B cell (primary cell): ENCODE data around the gene SIPA1L3. TPM values are rescaled to one million over a fixed set of nuclear protein-coding genes. Genes with fewer than 3 reads are reported as not detected.

Experiments
- ATAC-seq: fragments of 200-7000 bp; cut with Tn5 transposase; one replicate; pipeline ENCODE4 v1.10.0; 2021; ENCODE audit warnings: low read depth, mild to moderate bottlenecking, moderate number of reproducible peaks, moderate library complexity
- CTCF ChIA-PET: fragments of 350-600 bp; sonication (Branson Sonifier 250); formaldehyde crosslinking; loops from one replicate; lab custom pipeline; 2021; ENCODE audit warnings: antibody characterized with exemption, inconsistent platforms; lab: Charles Lee
- POLR2A ChIA-PET: fragments of 350-600 bp; sonication (Branson Sonifier 250); formaldehyde crosslinking; loops from one replicate; lab custom pipeline; 2021; ENCODE audit warnings: antibody characterized with exemption; lab: Charles Lee
- DNase-seq: peaks from one replicate; pipeline ENCODE4 v3.0.0; 2013
- H2AFZ ChIP-seq: 2 replicates; pipeline ENCODE4 v1.6.1; 2012; ENCODE audit warnings: mild to moderate bottlenecking, low read depth, low read length; ENCODE audit not compliant: insufficient read depth, poor library complexity, severe bottlenecking
- H3K27ac ChIP-seq, 2 donors: 1 replicate in 1 of 2; 2 replicates in 1 of 2; pipeline ENCODE4 v1.5.1; 2012 to 2013; ENCODE audit warnings: low read length in 2 of 2, mild to moderate bottlenecking in 2 of 2, moderate library complexity in 1 of 2
- H3K27me3 ChIP-seq, 4 experiments: fragments of 200-600 bp in 1 of 4; sonication (generic) in 1 of 4; replicated peaks in 1 of 4; 1 replicate in 2 of 4; 2 replicates in 2 of 4; pipeline versions ENCODE4 v1.6.1 to v1.7.0; 2013 to 2016; ENCODE audit warnings: low read length in 3 of 4, mild to moderate bottlenecking in 2 of 4, mixed read lengths in 1 of 4, moderate library complexity in 1 of 4; ENCODE audit not compliant: insufficient read depth in 4 of 4, control insufficient read depth in 3 of 4; ENCODE audit errors: control extremely low read depth in 1 of 4
- H3K36me3 ChIP-seq, 2 experiments: replicated peaks in 1 of 2; 1 replicate in 1 of 2; 2 replicates in 1 of 2; pipeline versions ENCODE4 v1.6.1 to v1.7.1; 2013; ENCODE audit warnings: low read length in 1 of 2; ENCODE audit not compliant: insufficient read depth in 2 of 2, control insufficient read depth in 1 of 2; ENCODE audit errors: control extremely low read depth in 1 of 2, extremely low read depth in 1 of 2
- H3K4me1 ChIP-seq, 2 donors: fragments of 200-600 bp in 1 of 2; sonication (generic) in 1 of 2; 1 replicate in 1 of 2; 2 replicates in 1 of 2; pipeline versions ENCODE4 v1.5.1 to v1.6.1; 2013 to 2017; ENCODE audit warnings: low read length in 2 of 2; ENCODE audit not compliant: control insufficient read depth in 2 of 2, insufficient read depth in 2 of 2
- H3K4me2 ChIP-seq: replicated peaks from 2 replicates; pipeline ENCODE3; 2012; ENCODE audit warnings: mild to moderate bottlenecking, low read depth, low read length; ENCODE audit not compliant: poor library complexity, severe bottlenecking
- H3K4me3 ChIP-seq, 5 experiments: fragments of 200-600 bp in 1 of 5; sonication (generic) in 1 of 5; 1 replicate in 3 of 5; 2 replicates in 2 of 5; pipeline versions ENCODE4 v1.5.1 to v1.7.0; 2011 to 2016; ENCODE audit warnings: low read length in 4 of 5, mild to moderate bottlenecking in 4 of 5, low read depth in 2 of 5, control low read depth in 1 of 5, moderate library complexity in 1 of 5; ENCODE audit not compliant: insufficient read depth in 1 of 5; ENCODE audit errors: control extremely low read depth in 1 of 5, extremely low read depth in 1 of 5
- H3K79me2 ChIP-seq: fragments of 200-600 bp; sonication (generic); one replicate; pipeline ENCODE4 v1.6.0; 2016; ENCODE audit warnings: low read length; ENCODE audit not compliant: control insufficient read depth, insufficient read depth
- H3K9ac ChIP-seq: fragments of 200-600 bp; sonication (generic); 2 replicates; pipeline ENCODE4 v1.6.1; 2017; ENCODE audit warnings: mild to moderate bottlenecking, low read length, moderate library complexity
- H3K9me3 ChIP-seq, 3 donors: one replicate each; pipeline versions ENCODE4 v1.6.1 to v1.7.1; 2013; ENCODE audit warnings: low read length in 2 of 3; ENCODE audit not compliant: control insufficient read depth in 2 of 3, insufficient read depth in 1 of 3; ENCODE audit errors: control extremely low read depth in 1 of 3
- H4K20me1 ChIP-seq: 2 replicates; pipeline ENCODE4 v1.6.0; 2012; ENCODE audit warnings: mild to moderate bottlenecking, low read length; ENCODE audit not compliant: insufficient read depth, control insufficient read depth, poor library complexity, severe bottlenecking
- H3K27ac Mint-ChIP-seq: one replicate; pipeline ENCODE4 v1.8.0; 2021; ENCODE audit warnings: mixed read lengths
- H3K27me3 Mint-ChIP-seq: one replicate; pipeline ENCODE4 v1.8.0; 2021; ENCODE audit warnings: mixed read lengths
- H3K4me1 Mint-ChIP-seq: one replicate; pipeline ENCODE4 v1.8.0; 2021; ENCODE audit warnings: mixed read lengths
- H3K4me3 Mint-ChIP-seq: one replicate; pipeline ENCODE4 v1.8.0; 2021; ENCODE audit warnings: mixed read lengths
- H3K9me3 Mint-ChIP-seq: one replicate; pipeline ENCODE4 v1.8.0; 2022; ENCODE audit warnings: mixed read lengths; ENCODE audit not compliant: insufficient read depth
- EZH2 ChIP-seq: IDR thresholded peaks from 2 replicates; pipeline ENCODE4 v1.6.1; 2012; ENCODE audit warnings: borderline replicate concordance, low read depth, mild to moderate bottlenecking, moderate library complexity, low read length; ENCODE audit not compliant: insufficient read depth, poor library complexity, severe bottlenecking
- WGBS: methylation state at CpG from one replicate; pipeline ENCODE4 v1.1.5; 2013; ENCODE audit warnings: missing lambda C conversion rate; ENCODE audit not compliant: insufficient coverage; 5-methylcytosine and 5-hydroxymethylcytosine counted together
- intact Hi-C: fragments of 100-400 bp; cut with micrococcal nuclease; formaldehyde crosslinking; loops from one replicate; pipeline ENCODE4 v1.10.0; 2022
- polyA plus RNA-seq: library from polyadenylated mRNA; depleted of rRNA; stranded (reverse); fragments of >200 nt; gene quantifications from 2 replicates; pipeline ENCODE4 v1.2.3, GENCODE V29; 2012
- total RNA-seq, 2 donors: library from RNA; stranded (reverse); fragments of 120-200 nt in 1 of 2; gene quantifications; 1 replicate in 1 of 2; 2 replicates in 1 of 2; pipeline versions ENCODE4 v1.2.3 to v1.2.4, GENCODE V29; 2013 to 2022
- TF ChIP-seq, protein P1 (sequence below): fragments of 200-600 bp; IDR thresholded peaks from one replicate; pipeline ENCODE4 v1.8.0; 2022; ENCODE audit warnings: antibody characterized with exemption, mild to moderate bottlenecking

SIPA1L3 gene
- total and polyA plus RNA-seq, 2 donors (not counting 1 experiment from before 2014, with no cell fraction given) = 48.3 to 295 TPM

DNA sequence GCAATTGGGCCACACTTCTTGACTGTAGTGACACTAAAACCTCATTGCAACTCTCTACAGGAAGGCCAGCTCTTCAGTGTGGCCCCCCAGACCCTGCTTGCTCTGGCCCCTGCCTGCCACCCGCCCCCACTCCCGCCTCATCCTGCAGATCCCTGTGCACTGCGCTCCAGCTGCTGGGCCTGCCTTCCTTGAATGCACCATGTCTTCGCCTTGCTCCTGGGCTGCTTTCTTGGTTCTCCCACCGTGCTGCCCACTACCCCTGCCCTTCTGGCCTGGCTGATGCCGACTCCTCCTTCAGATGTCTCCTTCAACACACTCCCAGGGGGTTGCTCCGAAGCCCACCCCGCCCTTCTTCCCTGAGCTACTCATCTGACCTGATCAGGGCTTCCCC lies 98.2 kb downstream of the SIPA1L3 start:
- H3K4me1 ChIP-seq = peaks cover 73 to 83% of the 10 kb centered on the region in 2 donors
- no peaks in the 10 kb centered on the region for H4K20me1 ChIP-seq
- H3K79me2 ChIP-seq = peaks cover 86% of the 10 kb centered on the region
- ChIA-PET POLR2A (interaction anchor here (0.6 to 4.1 kb wide), 9 partner anchors 18 to 98 kb away, joined by 4 to 43 read pairs (median 5); partner anchors contain the start of genes SIPA1L3 and WDR87), CTCF (interaction anchor here (0.8 to 4.1 kb wide), 11 partner anchors 10 to 104 kb away, joined by 3 to 40 read pairs (median 5); partner anchors contain the start of genes SIPA1L3 and WDR87)
- H3K4me3 Mint-ChIP-seq = no peak overlapping the region
- H3K27me3 ChIP-seq = no peaks in the 10 kb centered on the region
- H3K27me3 Mint-ChIP-seq = no peaks in the 10 kb centered on the region
- no peak for DNase-seq
- peak overlapping the region; percentile 81 for H3K4me2 ChIP-seq
- H3K9ac ChIP-seq = peak overlapping the region; percentile 61
- no peak overlapping the region for H2AFZ ChIP-seq
- H3K27ac ChIP-seq = peak overlapping the region; percentile 85 to 92
- H3K4me1 Mint-ChIP-seq = peaks cover 37% of the 10 kb centered on the region
- H3K36me3 ChIP-seq = no peaks in the 10 kb centered on the region
- no peak for TF ChIP-seq EZH2
- no peak overlapping the region for H3K27ac Mint-ChIP-seq
- intact Hi-C loops = loop anchor here (5.0 kb wide), 1 partner anchor 43 kb away; no protein-coding TSS in a partner anchor
- peak overlapping the region in 1 of 5 experiments; percentile 55 for H3K4me3 ChIP-seq
- no peak for ATAC-seq
- 83% methylated on average over 8 of the region's 8 CpGs for WGBS
- no peaks in the 10 kb centered on the region for H3K9me3 ChIP-seq
- H3K9me3 Mint-ChIP-seq = peaks cover 2% of the 10 kb centered on the region

DNA sequence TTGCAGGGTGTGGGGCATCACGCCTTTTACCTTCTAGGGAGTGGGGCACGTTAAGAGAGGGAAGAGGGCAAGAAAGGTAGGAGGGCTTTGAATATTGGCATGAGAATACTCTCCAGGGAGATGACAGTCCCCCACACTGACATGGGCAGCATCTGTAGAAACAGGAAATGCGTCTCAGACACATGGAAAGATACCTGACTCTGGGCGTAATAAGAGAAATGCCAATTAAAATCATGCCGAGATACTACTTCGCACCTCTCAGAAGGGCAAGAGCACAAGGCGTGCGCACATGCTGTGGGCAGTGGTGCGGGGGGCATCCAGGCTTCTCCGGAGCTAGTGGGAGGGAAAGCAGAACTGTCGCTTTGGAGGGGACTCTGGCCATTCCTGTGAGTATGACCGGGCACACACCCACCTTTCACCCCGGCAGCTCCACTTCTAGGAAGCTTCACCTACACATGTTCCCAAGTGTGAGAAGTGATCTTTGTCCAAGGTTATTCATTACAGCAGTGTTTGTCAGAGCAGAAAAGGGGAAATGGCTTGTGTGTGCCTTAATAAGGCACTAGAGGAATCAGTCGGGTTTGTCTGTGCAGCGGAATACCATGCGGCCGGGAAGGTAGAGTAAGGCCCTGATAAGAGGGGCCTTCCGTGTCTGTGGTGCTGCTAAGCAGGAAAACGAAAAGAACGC lies 99.5 kb downstream of the SIPA1L3 start:
- Mint-ChIP-seq H3K27me3 (no peaks in the 10 kb centered on the region), H3K27ac (no peak overlapping the region), H3K9me3 (peaks cover 2% of the 10 kb centered on the region), H3K4me1 (peaks cover 39% of the 10 kb centered on the region), H3K4me3 (no peak overlapping the region)
- Histone ChIP-seq H2AFZ (no peak overlapping the region), H3K36me3 (peaks cover 0 to 4% of the 10 kb centered on the region in 2 experiments), H3K4me1 (peaks cover 85 to 93% of the 10 kb centered on the region in 2 donors), H3K27ac (peak overlapping the region; percentile 85 to 92), H4K20me1 (no peaks in the 10 kb centered on the region), H3K79me2 (peaks cover 89% of the 10 kb centered on the region), H3K4me2 (peak overlapping the region; percentile 81), H3K4me3 (no peak overlapping the region), H3K9me3 (no peaks in the 10 kb centered on the region), H3K9ac (peak overlapping the region; percentile 3), H3K27me3 (no peaks in the 10 kb centered on the region)
- ChIA-PET POLR2A (interaction anchor here (0.5 to 4.1 kb wide), 5 partner anchors 27 to 100 kb away, joined by 3 to 23 read pairs (median 4); partner anchors contain the start of genes SIPA1L3 and WDR87), CTCF (interaction anchor here (2.3 to 4.1 kb wide), 4 partner anchors 14 to 101 kb away, joined by 11 to 40 read pairs (median 12); partner anchors contain the start of genes SIPA1L3 and WDR87)
- intact Hi-C loops = loop anchor here (1.0 to 5.0 kb wide), 6 partner anchors 27 to 99 kb away; partner anchors contain the start of gene SIPA1L3
- TF ChIP-seq, protein P1, sequence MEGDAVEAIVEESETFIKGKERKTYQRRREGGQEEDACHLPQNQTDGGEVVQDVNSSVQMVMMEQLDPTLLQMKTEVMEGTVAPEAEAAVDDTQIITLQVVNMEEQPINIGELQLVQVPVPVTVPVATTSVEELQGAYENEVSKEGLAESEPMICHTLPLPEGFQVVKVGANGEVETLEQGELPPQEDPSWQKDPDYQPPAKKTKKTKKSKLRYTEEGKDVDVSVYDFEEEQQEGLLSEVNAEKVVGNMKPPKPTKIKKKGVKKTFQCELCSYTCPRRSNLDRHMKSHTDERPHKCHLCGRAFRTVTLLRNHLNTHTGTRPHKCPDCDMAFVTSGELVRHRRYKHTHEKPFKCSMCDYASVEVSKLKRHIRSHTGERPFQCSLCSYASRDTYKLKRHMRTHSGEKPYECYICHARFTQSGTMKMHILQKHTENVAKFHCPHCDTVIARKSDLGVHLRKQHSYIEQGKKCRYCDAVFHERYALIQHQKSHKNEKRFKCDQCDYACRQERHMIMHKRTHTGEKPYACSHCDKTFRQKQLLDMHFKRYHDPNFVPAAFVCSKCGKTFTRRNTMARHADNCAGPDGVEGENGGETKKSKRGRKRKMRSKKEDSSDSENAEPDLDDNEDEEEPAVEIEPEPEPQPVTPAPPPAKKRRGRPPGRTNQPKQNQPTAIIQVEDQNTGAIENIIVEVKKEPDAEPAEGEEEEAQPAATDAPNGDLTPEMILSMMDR = no peak
- no peak for TF ChIP-seq EZH2
- DNase-seq (peak; percentile 81), ATAC-seq (peak; percentile 64)
- WGBS = 43% methylated on average over 13 of the region's 20 CpGs
